AG09309 (cell line): ENCODE data around the gene RAB35.

ENCODE experiments used
- DNase-seq: peaks from one replicate; pipeline ENCODE4 v3.0.0-alpha.2; 2010; ENCODE audit warnings: low read depth
- H3K4me3 ChIP-seq: 2 replicates; pipeline ENCODE4 v1.5.1; 2011; ENCODE audit warnings: mild to moderate bottlenecking, low read depth, low read length, moderate library complexity; ENCODE audit not compliant: control insufficient read depth
- TF ChIP-seq, protein P1 (sequence below): IDR thresholded peaks from 2 replicates; pipeline ENCODE4 v1.5.1; 2011; ENCODE audit warnings: mild to moderate bottlenecking, low read depth, low read length, inconsistent platforms; ENCODE audit not compliant: insufficient read depth, control insufficient read depth; ENCODE audit errors: missing control alignments

Gene RAB35

DNA sequence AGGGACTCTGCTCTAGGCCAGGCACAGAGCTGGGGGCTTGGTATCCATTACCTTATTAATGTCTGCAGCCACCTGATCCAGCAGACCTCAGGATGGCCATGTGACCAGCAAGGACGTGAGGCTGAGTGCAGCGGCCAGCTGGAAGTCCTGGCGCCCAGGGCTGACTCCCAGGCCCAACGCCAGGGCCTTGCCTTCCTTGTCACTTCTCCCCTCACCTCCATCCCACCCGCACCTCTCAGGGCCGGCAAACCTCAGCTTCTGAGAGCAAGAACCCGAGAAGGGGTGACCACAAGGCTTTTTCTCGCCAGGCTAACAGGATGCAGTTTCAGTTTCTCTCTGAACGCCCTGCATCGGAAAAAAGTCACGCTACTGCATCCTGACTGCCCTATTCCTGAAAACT lies 15.4 kb downstream of the RAB35 start:
- no peak overlapping the region for H3K4me3 ChIP-seq
- DNase-seq: no peak
- TF ChIP-seq, protein P1, sequence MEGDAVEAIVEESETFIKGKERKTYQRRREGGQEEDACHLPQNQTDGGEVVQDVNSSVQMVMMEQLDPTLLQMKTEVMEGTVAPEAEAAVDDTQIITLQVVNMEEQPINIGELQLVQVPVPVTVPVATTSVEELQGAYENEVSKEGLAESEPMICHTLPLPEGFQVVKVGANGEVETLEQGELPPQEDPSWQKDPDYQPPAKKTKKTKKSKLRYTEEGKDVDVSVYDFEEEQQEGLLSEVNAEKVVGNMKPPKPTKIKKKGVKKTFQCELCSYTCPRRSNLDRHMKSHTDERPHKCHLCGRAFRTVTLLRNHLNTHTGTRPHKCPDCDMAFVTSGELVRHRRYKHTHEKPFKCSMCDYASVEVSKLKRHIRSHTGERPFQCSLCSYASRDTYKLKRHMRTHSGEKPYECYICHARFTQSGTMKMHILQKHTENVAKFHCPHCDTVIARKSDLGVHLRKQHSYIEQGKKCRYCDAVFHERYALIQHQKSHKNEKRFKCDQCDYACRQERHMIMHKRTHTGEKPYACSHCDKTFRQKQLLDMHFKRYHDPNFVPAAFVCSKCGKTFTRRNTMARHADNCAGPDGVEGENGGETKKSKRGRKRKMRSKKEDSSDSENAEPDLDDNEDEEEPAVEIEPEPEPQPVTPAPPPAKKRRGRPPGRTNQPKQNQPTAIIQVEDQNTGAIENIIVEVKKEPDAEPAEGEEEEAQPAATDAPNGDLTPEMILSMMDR: no peak

DNA sequence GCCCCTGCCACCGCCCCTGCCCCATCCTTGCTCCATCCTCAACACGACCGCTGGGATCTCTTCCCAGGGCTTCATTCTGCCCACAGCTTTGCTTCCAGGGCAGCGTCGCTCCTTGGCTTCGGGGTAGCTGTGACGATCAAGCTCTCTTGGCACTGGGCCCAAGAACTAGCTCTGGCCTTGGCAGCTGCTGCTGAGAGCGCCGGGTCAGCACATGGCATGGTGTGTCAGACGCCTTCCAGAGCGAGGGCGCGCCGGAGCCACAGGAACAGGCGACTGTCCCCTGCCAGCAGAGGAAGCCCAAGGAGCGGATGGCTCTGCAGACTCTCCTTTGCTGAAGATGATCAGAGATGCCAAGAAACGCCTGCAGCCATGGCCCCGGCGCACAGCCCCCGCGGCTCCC lies 15.9 kb downstream of the RAB35 start:
- DNase-seq: no peak
- TF ChIP-seq, protein P1: no peak
- no peak overlapping the region for H3K4me3 ChIP-seq

DNA sequence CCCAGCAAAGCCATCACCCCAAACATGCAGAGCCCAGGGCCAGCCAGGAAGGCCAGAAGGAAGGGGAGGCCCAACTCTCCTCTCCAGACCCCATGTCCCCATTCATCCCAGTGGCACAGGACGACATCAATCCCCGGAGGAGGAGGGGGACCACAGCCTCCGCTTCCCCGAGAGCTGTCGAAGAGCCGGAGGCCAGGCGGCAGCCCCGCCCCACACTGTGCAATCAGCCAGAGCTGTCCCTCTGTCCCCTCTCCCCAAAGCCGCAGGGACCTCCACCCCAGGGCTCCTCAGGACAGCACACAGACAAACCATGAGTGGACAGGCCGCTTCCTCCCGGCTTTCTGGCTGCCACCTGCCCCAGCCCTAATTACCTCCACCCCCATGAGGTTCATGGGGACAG lies 16.8 kb downstream of the RAB35 start:
- no peak overlapping the region for H3K4me3 ChIP-seq
- DNase-seq: no peak
- TF ChIP-seq, protein P1: no peak

DNA sequence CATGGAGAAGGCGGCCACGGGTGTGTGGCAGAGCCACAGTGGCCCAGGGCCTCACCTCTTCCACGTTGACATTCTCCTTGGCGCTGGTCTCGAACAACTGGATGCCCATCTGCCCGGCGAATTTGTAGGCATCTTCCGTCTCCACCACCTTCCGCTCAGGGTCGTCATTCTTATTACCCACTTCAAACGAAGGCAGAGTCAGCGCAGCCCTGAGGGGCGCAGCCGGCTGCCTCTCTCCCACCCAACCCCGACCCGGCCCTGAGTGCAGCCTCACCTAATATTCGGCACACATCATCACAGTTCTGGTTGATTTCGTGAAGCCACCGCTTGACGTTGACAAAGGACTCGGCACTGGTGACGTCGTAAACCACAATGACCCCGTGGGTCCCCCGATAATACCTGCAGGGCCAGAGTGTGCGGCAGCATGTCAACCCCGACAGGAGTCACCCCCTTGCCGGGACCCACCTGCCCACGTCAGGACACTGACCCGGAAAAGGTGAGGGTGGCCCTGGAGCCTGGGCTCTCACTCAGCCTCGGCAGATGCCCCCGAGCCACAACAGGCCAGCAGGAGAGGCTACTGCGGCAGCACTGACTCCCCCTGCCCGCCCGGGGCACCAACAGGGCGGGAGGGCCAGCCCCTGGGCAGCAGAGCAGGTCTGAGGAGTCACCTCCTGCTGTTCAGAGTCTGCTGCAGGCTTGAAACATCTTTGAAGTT lies 17.6 kb downstream of the RAB35 start:
- TF ChIP-seq, protein P1: no peak
- H3K4me3 ChIP-seq: no peak overlapping the region
- no peak for DNase-seq

DNA sequence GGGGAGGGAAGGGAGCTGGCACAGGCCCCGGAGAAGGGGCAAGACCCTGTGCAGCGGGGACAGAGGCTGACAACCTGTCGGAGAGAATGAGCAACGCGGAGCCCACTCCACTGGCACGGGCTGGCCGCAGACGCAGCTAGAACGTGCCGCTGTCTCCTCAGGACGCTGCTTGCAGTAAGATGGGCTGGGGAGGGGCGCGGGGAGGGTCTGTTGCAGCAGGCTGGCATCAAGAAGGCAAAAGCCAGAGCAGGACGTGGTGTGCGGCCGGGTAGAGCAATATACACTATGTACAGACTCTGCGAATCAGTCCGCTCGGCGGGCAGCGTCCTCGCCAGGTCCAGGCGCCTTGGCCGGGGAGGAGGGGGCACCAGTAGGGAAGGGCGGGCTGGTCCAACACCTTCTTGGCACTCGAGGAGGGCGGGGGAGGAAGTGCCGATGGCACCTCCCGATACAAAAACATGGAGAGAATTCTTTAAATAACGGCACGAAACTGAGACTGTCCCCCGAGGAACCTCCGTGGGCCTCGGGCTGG lies 19.8 kb downstream of the RAB35 start:
- no peak overlapping the region for H3K4me3 ChIP-seq
- no peak for DNase-seq
- TF ChIP-seq, protein P1: no peak

DNA sequence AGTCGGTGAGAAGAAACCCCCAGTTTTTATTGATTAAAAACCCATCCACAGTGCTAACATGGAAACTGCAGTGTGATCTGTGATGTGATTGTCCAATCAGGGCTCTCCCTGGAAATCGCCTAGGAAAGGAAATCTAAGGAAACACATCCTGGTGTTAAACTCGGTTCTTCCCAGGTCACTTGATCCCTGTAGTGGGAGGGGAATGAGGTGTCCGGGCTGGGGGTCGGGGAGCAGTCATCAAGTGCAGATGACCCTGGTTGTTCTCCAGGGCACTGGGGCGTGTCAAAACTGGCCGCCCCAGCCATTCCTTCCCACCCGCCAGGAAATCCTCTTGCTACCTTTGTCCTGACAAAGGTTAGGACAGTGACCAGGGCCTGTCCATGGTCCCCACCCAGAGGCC lies 20.8 kb downstream of the RAB35 start:
- TF ChIP-seq, protein P1: no peak
- H3K4me3 ChIP-seq: no peak overlapping the region
- DNase-seq: no peak
